Measurements from ENCODE around the gene LTBP1.

- no peak for TF ChIP-seq CTCF (IDR thresholded peaks at IDR 0.05; ENCODE audit: low read depth, low read length, poor library complexity, severe bottlenecking)
- TF ChIP-seq EZH2phosphoT487 (IDR thresholded peaks at IDR 0.05; ENCODE audit: borderline replicate concordance, low read length) = no peak
These were observed 188.9 kb downstream of the LTBP1 start for GRCh38 chr2:33135645-33136044.

Data from DOHH2 (cell line).